GM21528 (cell line): ENCODE results near the gene AVP.
"Not testable (repeated sequence)": the region's sequence is repeated elsewhere in the genome, so short reads cannot be mapped to it uniquely, and the experiment has no call there.

Source experiments
- ATAC-seq: cut with Tn5 transposase; IDR thresholded peaks from one replicate; pipeline ENCODE4 v1.9.1; 2021; ENCODE audit warnings: mild to moderate bottlenecking, moderate library complexity; ENCODE audit not compliant: unreplicated experiment, low FRiP score

Gene AVP

GRCh38 chr20:3084283-3084985, at the start of gene AVP:
Gene AVP, minus strand, starts transcription at chr20:3084724. Its CDS starts 50 bp downstream, at chr20:3084674.
- no peak for ATAC-seq

- ATAC-seq, result no peak
Measured at GRCh38 chr20:3134151-3134550, 49.6 kb upstream of the AVP start.

DNA sequence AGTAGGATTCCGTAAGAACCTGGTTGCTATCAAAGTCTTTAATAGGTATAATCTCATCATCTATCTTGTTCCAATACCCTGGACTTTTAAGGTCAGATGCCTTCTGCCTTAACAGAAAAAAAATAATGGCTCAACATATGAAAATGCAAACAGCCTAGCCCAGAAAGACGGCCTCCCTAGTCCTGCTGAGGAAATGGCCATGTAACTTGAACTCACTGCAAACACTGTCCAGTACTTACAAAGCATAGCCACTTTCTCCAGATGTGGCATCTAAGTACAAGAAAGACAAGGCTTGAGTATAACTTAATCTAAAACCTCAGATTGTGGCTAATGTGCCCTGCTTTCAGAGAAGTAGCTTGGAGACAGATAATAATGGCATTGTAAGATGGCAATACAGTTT, 48.6 kb upstream of the AVP start:
- no peak for ATAC-seq

DNA sequence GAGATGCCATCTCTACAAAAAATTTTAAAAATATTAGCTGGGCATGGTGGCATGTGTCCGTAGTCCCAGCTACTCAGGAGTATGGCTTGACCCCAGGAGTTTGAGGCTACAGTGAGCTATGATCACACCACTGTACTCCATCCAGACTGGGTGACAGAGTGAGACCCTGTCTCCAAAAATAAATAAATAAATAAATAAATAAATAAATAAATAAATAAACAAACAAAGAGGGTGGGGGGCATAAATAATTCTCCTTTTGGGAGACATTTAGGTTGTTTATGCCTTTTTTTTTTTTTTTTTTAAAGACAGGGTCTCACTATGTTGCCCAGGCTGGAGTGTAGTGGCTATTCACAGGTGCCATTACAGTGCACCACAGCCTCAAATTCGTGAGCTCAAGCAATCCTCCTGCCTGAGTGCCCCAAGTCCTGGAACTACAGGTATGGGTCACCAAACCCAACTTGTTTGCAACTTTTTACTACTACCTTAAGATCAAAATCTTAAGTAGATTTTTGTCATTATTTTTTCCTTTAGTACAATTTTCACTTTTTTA, 45.6 kb upstream of the AVP start:
- ATAC-seq, result no peak

DNA sequence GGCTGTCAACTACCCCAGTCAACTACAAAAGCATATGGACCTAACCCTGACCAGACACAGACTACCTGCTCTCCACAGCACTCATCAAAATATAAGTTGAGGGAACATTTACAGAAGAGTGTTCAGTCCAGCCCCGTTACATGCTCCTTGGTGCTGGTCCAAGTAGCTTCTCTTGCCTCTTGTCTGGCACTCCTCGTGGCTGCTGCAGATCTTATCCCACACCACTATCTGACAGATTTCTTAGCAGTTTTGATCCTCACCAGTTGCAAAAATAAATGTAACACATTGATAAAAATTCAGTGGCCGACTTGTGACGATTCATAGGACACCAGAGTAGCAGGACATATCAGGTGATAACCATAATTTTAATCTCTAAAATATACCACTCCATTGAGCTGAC, 44.6 kb upstream of the AVP start:
- no peak for ATAC-seq

- ATAC-seq, result no peak
Measured at GRCh38 chr20:3128275-3128984, 43.9 kb upstream of the AVP start.

DNA sequence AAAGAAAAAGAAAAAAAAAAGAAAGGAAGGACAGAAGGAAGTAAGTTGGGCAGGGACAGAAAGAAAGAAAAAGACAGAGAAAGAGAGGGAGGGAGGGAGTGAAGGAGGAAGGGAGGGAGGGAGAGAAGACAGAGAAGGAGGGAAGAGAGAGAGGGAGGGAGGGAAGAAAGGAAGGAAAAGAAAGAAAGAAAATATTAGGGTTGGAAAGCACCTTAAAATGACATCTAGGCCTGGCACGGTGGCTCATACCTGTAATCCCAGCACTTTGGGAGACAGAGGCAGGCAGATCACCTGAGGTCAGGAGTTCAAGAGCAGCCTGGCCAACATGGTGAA, 42.0 kb upstream of the AVP start:
- no peak for ATAC-seq

- not testable (repeated sequence) for ATAC-seq
Measured at GRCh38 chr20:3125776-3126526, 41.4 kb upstream of the AVP start.

- ATAC-seq, result not testable (repeated sequence)
Measured at GRCh38 chr20:3124773-3125560, 40.4 kb upstream of the AVP start.

- not testable (repeated sequence) for ATAC-seq
Measured at GRCh38 chr20:3124163-3124562, 39.6 kb upstream of the AVP start.

DNA sequence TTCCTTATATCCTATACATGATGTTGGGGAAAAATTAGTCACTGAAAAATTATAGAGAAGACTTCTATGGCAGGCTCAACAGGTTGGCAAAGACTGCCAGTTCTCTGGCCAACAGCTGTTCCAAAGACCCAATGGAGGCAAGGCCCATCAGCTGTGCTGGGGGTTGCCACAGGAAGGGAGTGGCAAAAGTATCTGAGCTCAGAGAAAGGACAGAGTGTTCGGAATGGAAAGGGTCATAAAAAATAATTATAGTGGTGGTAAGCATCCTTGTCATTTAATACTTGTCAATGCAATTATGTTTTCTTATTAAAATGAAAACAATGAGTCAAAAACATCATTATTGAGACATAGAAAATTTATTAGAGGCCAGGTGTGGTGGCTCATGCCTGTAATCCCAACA, 39.0 kb upstream of the AVP start:
- ATAC-seq, result no peak

GRCh38 chr20:3121955-3122610, 37.6 kb upstream of the AVP start:
- ATAC-seq, result no peak

DNA sequence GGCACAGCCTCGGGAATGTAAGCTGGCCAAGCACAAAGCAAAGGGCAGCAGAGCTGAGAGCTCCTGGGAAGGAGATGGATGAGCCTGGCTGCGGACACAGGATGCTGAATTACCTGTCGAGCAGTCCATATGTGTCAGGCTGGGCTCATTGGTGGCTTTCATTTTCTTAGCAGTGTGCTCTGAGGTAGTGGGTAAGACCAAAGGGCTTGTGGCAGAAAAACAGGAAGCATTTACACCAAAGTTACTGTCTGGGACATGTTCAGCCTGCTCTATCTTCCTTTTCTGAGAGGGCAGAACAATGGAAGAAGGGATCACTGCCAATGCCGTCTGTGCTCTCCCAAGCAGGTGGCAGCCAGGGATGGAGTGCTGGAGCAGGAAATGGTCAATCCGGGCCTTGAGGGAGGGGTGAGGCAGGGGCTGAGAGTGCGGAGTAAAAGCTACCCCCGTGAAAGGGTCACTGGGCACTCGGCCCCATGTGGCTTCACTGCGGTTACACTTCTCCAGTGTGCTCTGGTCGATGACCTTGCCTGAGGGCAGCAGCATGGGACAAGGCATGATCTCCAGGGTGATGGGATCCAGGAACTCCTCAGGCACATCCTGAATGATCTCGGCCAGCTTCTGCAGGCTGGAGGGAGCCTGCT, 36.9 kb upstream of the AVP start:
- no peak for ATAC-seq

DNA sequence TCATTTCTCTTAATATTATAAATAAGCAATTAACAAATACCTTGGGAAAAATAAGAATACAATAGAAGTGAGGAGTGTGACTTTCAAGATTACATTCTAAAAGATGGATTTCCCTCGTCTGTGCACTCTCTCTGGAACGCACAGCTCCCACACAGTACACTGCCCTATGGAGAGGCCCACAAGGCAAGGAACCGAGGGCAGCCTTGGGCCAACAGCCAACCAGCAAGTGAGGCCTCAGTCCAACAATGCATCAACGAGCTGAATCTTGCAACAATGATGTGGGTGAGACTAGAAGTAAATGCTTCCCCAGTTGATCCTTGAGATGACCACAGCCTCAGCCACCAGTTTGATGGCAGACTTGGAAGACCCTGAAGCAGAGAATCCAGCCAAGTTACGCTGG, 34.5 kb upstream of the AVP start:
- no peak for ATAC-seq

GRCh38 chr20:3117839-3118379, 33.4 kb upstream of the AVP start:
- ATAC-seq, result not testable (repeated sequence)

DNA sequence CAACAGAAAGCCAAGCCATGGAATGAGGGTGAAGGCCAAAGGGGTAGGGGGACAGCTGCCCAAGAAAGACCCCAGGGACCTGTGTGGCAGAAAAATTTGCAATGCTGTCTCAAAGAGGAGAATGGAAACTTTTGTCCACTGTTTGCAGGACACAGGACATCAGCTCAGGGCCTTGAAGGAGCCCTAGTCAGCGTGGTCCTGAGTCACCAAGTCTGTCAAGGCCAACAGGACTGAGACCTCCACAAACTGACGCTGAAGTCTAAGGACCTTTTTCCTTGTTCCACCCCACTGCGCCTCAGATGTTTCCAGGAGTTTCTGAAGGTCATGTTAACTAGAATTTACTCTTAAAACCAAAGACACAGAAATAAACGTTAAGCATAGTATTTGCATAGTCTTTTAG, 31.8 kb upstream of the AVP start:
- no peak for ATAC-seq

DNA sequence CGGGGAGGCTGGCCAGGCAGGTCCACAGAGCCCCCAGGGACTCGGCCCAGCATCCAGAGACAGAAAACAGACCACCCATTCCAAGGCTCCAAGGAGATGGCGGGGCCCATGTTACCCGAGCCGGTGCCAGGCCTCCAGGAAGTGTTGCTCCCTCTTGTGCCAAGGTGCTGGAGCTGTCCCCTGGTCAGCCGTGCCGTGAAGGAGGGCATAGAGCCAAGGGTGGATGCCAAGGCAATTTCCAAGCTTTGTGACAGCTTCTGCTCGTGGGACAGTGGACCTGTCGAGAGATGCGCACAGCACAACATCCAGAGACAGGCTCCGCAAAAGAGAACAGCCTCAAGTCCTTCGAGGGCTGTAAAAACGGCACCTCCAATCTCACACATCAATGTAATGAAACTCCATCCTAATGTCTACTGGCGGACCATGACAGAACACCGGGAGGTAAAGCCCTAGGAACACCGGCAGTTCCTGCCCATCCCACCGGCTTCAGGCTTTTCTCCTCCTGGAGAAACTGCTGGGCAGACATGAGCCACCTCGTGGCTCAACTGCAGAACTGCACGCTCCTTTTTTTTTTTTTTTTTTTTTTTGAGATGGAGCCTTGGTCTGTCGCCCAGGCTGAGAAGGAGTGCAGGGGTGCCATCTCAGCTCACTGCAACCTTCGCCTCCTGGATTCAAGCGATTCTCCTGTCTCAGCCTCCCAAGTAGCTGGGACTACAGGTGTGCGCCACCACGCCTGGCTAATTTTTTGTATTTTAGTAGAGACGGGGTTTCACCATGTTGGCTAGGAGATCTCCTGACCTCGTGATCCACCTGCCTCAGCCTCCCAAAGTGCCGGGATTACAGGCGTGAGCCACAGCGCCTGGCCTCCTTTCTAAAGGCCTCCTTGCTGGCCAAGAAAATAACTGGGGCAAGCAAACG, 30.9 kb upstream of the AVP start:
- ATAC-seq, result no peak

- ATAC-seq, result no peak
Measured at GRCh38 chr20:3111995-3112394, 27.5 kb upstream of the AVP start.
